Neural progenitor cell (in vitro differentiated cells): Measurements from ENCODE around the gene CELSR3. TPM values are rescaled to one million over a fixed set of nuclear protein-coding genes. Genes with fewer than 3 reads are reported as not detected.

Experiments used
- DNase-seq: peaks from one replicate; pipeline ENCODE4 v3.0.0-alpha.2; 2016; ENCODE audit warnings: low spot score
- H2AFZ ChIP-seq: fragments of 200-600 bp; sonication (generic); replicated peaks from 2 replicates; pipeline ENCODE4 v1.6.1; 2016; ENCODE audit warnings: antibody characterized with exemption
- H3F3A ChIP-seq: fragments of 200-600 bp; sonication (generic); 2 replicates; pipeline ENCODE4 v1.6.1; 2016; ENCODE audit warnings: antibody characterized with exemption, low read depth
- H3K27ac ChIP-seq: fragments of 200-600 bp; sonication (generic); 2 replicates; pipeline ENCODE4 v1.5.1; 2016; ENCODE audit warnings: mild to moderate bottlenecking
- H3K27me3 ChIP-seq: fragments of 200-600 bp; sonication (generic); 2 replicates; pipeline ENCODE4 v1.6.1; 2016; ENCODE audit warnings: mild to moderate bottlenecking, moderate library complexity
- H3K36me3 ChIP-seq: fragments of 200-600 bp; sonication (generic); 2 replicates; pipeline ENCODE4 v1.5.1; 2016
- H3K4me1 ChIP-seq: fragments of 200-600 bp; sonication (generic); 2 replicates; pipeline ENCODE4 v1.6.1; 2016; ENCODE audit warnings: mixed run types
- H3K4me2 ChIP-seq: fragments of 200-600 bp; sonication (generic); 2 replicates; pipeline ENCODE4 v1.6.1; 2016
- H3K4me3 ChIP-seq: fragments of 200-600 bp; sonication (generic); 2 replicates; pipeline ENCODE4 v1.5.1; 2016
- H3K79me2 ChIP-seq: fragments of 200-600 bp; sonication (generic); 2 replicates; pipeline ENCODE4 v1.6.1; 2016; ENCODE audit warnings: low read depth
- H3K9ac ChIP-seq: fragments of 200-600 bp; sonication (generic); 2 replicates; pipeline ENCODE4 v1.6.1; 2016
- H3K9me3 ChIP-seq: fragments of 200-600 bp; sonication (generic); 2 replicates; pipeline ENCODE4 v1.5.1; 2016; ENCODE audit warnings: low read depth
- H4K20me1 ChIP-seq: fragments of 200-600 bp; sonication (generic); 2 replicates; pipeline ENCODE4 v1.6.1; 2016; ENCODE audit warnings: low read depth
- H3K27ac Mint-ChIP-seq: 3 replicates; pipeline ENCODE4 v1.8.0; 2021; ENCODE audit warnings: mixed read lengths
- H3K27me3 Mint-ChIP-seq: 2 replicates; pipeline ENCODE4 v1.8.0; 2022; ENCODE audit warnings: low read depth, mild to moderate bottlenecking, inconsistent platforms, moderate library complexity, mixed read lengths; ENCODE audit not compliant: insufficient read depth
- H3K36me3 Mint-ChIP-seq: 3 replicates; pipeline ENCODE4 v1.8.0; 2021; ENCODE audit warnings: mixed read lengths
- H3K4me1 Mint-ChIP-seq: 3 replicates; pipeline ENCODE4 v1.8.0; 2021; ENCODE audit warnings: mixed read lengths
- H3K4me3 Mint-ChIP-seq: 3 replicates; pipeline ENCODE4 v1.8.0; 2021; ENCODE audit warnings: mild to moderate bottlenecking, moderate library complexity, mixed read lengths
- H3K9me3 Mint-ChIP-seq: 3 replicates; pipeline ENCODE4 v1.8.0; 2020; ENCODE audit warnings: mixed read lengths
- EZH2 ChIP-seq: fragments of 200-600 bp; sonication (generic); IDR thresholded peaks from 2 replicates; pipeline ENCODE4 v1.6.1; 2017; ENCODE audit warnings: antibody characterized with exemption, mild to moderate bottlenecking, moderate library complexity
- EZH2phosphoT487 ChIP-seq: fragments of 200-600 bp; sonication (generic); IDR thresholded peaks from 2 replicates; pipeline ENCODE4 v1.6.1; 2017; ENCODE audit warnings: antibody characterized with exemption
- total RNA-seq: library from RNA; depleted of rRNA; stranded (reverse); fragments of >200 nt; gene quantifications from 2 replicates; pipeline ENCODE4 v1.2.3, GENCODE V29; 2015; ENCODE audit warnings: low replicate concordance
- TF ChIP-seq, protein P1 (sequence below): fragments of 200-600 bp; sonication (generic); IDR thresholded peaks from 2 replicates; pipeline ENCODE4 v1.5.1; 2017; ENCODE audit warnings: antibody characterized with exemption, mild to moderate bottlenecking

CELSR3 gene
- total RNA-seq, 1 donor from 2014 or later: 9.9 TPM

DNA sequence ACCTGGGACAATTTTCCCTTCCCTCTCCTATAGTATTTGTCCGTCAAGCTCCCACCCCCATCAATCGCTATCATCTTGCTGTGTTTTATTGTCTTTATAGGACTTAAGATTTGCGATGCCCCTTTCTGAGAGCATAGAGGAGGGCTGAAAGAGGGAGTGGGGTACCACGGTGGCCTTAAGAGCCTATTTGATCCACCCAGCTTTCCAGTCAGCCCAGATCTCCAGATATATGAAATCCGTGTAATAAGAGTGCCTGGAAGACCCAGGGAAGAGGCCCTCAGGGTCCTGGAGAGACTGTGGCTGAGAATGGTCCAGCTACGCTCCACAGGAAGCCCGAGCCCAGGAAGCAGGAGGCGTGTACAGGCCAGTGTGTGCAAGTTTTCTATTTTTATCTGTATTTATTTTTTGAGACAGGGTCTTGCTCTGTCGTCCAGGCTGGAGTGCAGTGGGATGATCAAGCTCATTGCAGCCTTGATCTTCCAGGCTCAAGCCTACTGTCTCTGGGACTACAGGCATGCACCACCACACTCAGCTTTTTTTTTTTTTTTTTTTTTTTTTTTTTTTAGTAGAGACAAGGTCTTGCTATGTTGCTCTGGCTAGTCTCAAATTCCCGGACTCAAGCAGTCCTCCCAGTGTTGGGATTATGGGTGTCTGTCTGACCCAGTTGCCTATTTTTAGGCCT, 24.0 kb upstream of the CELSR3 start:
- H3K9me3 ChIP-seq: no peaks in the 10 kb centered on the region
- no peak overlapping the region for H2AFZ ChIP-seq
- Mint-ChIP-seq H3K9me3 (no peaks in the 10 kb centered on the region), H3K27ac (no peak overlapping the region), H3K36me3 (peaks cover 21% of the 10 kb centered on the region), H3K4me3 (peak overlapping the region; percentile 93), H3K27me3 (peaks cover 5% of the 10 kb centered on the region), H3K4me1 (peaks cover 20% of the 10 kb centered on the region)
- peaks cover 6% of the 10 kb centered on the region for H3K36me3 ChIP-seq
- no peak overlapping the region for H3K4me3 ChIP-seq
- H3K4me1 ChIP-seq: peaks cover 9% of the 10 kb centered on the region
- H3F3A ChIP-seq: peaks cover 50% of the 10 kb centered on the region
- H3K4me2 ChIP-seq: peak overlapping the region; percentile 88
- DNase-seq: no peak
- H3K27ac ChIP-seq: peak overlapping the region; percentile 38
- H3K79me2 ChIP-seq: peaks cover 33% of the 10 kb centered on the region
- H3K27me3 ChIP-seq: no peaks in the 10 kb centered on the region
- no peak overlapping the region for H3K9ac ChIP-seq
- TF ChIP-seq, protein P1, sequence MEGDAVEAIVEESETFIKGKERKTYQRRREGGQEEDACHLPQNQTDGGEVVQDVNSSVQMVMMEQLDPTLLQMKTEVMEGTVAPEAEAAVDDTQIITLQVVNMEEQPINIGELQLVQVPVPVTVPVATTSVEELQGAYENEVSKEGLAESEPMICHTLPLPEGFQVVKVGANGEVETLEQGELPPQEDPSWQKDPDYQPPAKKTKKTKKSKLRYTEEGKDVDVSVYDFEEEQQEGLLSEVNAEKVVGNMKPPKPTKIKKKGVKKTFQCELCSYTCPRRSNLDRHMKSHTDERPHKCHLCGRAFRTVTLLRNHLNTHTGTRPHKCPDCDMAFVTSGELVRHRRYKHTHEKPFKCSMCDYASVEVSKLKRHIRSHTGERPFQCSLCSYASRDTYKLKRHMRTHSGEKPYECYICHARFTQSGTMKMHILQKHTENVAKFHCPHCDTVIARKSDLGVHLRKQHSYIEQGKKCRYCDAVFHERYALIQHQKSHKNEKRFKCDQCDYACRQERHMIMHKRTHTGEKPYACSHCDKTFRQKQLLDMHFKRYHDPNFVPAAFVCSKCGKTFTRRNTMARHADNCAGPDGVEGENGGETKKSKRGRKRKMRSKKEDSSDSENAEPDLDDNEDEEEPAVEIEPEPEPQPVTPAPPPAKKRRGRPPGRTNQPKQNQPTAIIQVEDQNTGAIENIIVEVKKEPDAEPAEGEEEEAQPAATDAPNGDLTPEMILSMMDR: no peak
- TF ChIP-seq EZH2phosphoT487 (no peak), EZH2 (no peak)
- peaks cover 77% of the 10 kb centered on the region for H4K20me1 ChIP-seq

DNA sequence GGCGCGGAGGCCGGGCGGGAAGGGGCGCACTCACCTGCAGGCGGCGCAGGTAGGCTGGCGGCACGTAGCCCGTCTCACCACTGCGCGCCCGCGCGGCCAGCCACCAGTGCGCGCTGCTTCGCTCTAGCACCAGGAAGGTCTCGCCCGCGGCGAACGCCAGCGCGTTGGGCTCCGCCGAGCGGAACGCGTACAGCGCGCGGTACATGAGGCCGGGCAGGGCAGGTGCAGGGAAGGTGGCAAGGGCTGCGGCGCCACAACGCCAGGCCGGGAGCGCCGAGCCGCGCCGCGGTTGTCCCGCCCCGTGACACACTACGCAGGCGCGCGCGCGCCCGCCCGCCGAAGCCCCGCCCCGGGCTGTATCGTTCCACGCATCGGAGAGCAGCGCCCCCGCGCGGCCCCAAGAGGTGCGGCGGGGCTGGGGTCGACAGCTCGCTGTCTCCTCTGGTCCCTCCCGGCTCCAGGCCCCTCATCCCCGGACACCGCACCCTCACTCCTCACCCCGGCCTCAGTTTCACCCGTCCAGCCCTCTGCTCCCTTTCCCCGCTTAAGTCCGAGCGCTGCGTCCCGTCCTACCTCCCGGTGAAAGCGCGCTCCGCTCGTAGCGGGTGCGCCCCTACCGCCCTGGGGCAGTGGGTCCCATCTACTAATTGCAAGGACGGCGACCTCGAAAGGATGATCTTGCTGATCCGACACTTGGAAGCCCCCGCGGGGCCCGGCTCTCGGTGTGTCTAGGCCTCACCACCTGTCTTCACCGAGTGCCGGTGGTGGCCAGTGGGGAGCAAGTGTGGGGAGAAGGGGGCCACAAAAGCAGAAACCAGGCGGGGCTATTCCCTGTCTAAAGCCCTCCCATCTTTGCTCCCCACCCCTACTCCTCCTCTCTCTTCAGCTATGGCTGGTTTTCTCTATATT, 23.2 kb upstream of the CELSR3 start, which contains the start of gene NCKIPSD:
TSS of gene NCKIPSD (minus strand) at position 313 of the 909 bp plus-strand sequence. CDS start at position 205, 108 bp downstream.
- H3K9me3 ChIP-seq: no peaks in the 10 kb centered on the region
- no peaks in the 10 kb centered on the region for H3K9me3 Mint-ChIP-seq
- peaks cover 9% of the 10 kb centered on the region for H3K4me1 ChIP-seq
- peak within 1 kb of the TSS; percentile 97 for H3K4me3 ChIP-seq
- H3K27ac ChIP-seq: peak within 1 kb of the TSS; percentile 38
- peaks cover 19% of the 10 kb centered on the region for H3K36me3 Mint-ChIP-seq
- peak within 1 kb of the TSS; percentile 88 for H3K4me2 ChIP-seq
- no peak for TF ChIP-seq EZH2
- TF ChIP-seq, protein P1: peak; percentile 63
- H3K27me3 ChIP-seq: no peaks in the 10 kb centered on the region
- peaks cover 29% of the 10 kb centered on the region for H3K79me2 ChIP-seq
- peaks cover 69% of the 10 kb centered on the region for H4K20me1 ChIP-seq
- peak; percentile 97 for DNase-seq
- H3K9ac ChIP-seq: peak within 1 kb of the TSS; percentile 74
- H3K36me3 ChIP-seq: peaks cover under 1% of the 10 kb centered on the region
- H3K4me3 Mint-ChIP-seq: peak within 1 kb of the TSS; percentile 93
- H3K27ac Mint-ChIP-seq: peak within 1 kb of the TSS; percentile 48
- H3F3A ChIP-seq: peaks cover 50% of the 10 kb centered on the region
- peaks cover 20% of the 10 kb centered on the region for H3K4me1 Mint-ChIP-seq
- H3K27me3 Mint-ChIP-seq: peaks cover 6% of the 10 kb centered on the region
- peak within 1 kb of the TSS; percentile 97 for H2AFZ ChIP-seq

GRCh38 chr3:48685293-48685602, 22.6 kb upstream of the CELSR3 start:
- Mint-ChIP-seq H3K4me1 (peaks cover 20% of the 10 kb centered on the region), H3K27ac (no peak overlapping the region), H3K4me3 (peak overlapping the region; percentile 93), H3K27me3 (peaks cover 11% of the 10 kb centered on the region), H3K36me3 (peaks cover 24% of the 10 kb centered on the region), H3K9me3 (no peaks in the 10 kb centered on the region)
- H2AFZ ChIP-seq: peak overlapping the region; percentile 97
- no peak for TF ChIP-seq EZH2
- TF ChIP-seq EZH2phosphoT487: no peak
- TF ChIP-seq, protein P1: no peak
- peaks cover 44% of the 10 kb centered on the region for H3F3A ChIP-seq
- H3K4me3 ChIP-seq: peak overlapping the region; percentile 97
- no peak for DNase-seq
- no peaks in the 10 kb centered on the region for H3K9me3 ChIP-seq
- H4K20me1 ChIP-seq: peaks cover 63% of the 10 kb centered on the region
- no peak overlapping the region for H3K27ac ChIP-seq
- peak overlapping the region; percentile 88 for H3K4me2 ChIP-seq
- no peaks in the 10 kb centered on the region for H3K36me3 ChIP-seq
- H3K4me1 ChIP-seq: peaks cover 9% of the 10 kb centered on the region
- H3K9ac ChIP-seq: peak overlapping the region; percentile 74
- no peaks in the 10 kb centered on the region for H3K27me3 ChIP-seq
- H3K79me2 ChIP-seq: peaks cover 28% of the 10 kb centered on the region
